T-helper 1 cell treated with Interleukin-12 subunit alpha and Interleukin-12 subunit beta and Interleukin-4 antibody, amounts not matched to agents 30 ng/mL and 1 ng/mL, for 36 hours (primary cell): ENCODE measurements around the gene KRT71. TPM values are rescaled to one million over a fixed set of nuclear protein-coding genes. Genes with fewer than 3 reads are reported as not detected.

Source experiments
- intact Hi-C: fragments of 100-400 bp; cut with micrococcal nuclease; formaldehyde crosslinking; loops from one replicate; pipeline ENCODE4 v1.15.1; 2024
- total RNA-seq: library from RNA; stranded (reverse); gene quantifications from 2 replicates; pipeline ENCODE4 v1.2.3, GENCODE V29; 2022

Gene KRT71
- total RNA-seq, 1 donor from 2014 or later = not detected

DNA sequence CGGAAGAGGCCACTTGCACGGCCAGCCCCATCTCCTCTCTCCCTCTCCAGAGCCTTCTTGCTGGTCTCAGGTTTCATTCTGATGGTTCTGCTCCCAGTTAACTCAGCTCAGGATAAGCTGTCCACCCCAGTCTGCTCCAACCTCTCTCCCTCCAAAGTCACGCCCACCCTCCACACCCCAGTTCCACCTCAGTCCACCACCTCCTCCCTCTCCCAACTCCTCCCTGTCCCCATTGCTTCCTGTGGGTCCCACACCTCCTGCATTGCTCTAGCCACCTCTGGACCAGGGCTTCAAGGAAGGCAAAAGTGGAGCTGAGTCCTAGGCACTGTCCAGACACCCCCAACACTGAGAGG lies 13.1 kb downstream of the KRT71 start:
- intact Hi-C loops = no loop called here

DNA sequence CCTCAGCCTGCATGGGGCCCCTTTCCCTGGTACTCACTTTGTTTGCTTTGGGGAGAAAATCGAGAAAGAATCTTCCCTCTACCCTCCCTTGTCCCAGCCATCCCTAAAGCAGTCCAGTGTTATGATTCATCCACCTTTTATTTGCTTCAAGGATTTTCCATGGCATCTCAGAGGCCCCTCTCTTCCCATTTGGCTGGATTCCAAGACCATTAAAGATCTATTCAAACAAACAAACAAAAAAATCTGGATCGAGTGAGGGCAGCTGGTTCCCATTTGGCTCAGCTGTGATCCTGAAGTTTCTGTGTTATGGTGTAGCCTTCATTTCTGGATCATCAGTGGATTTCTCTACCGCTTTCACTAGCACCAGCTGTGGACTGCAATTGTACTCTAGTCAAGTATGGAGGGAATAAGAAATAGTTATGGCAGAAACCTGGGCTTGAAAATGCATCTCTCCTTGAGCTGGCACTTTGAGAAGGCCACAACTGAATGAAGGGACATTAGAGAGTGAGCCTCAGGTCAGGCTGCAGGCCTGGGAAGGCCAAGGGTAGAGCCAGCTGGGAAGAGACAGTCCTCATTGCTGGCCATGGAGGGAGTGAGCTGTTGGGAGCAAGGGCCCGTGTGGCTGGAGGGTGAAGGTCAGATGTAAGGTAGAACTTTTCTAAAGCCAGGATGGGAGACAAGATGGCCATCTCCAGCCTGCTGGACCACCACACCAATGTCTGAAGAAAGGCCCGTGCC lies 13.7 kb downstream of the KRT71 start:
- intact Hi-C loops = no loop called here

DNA sequence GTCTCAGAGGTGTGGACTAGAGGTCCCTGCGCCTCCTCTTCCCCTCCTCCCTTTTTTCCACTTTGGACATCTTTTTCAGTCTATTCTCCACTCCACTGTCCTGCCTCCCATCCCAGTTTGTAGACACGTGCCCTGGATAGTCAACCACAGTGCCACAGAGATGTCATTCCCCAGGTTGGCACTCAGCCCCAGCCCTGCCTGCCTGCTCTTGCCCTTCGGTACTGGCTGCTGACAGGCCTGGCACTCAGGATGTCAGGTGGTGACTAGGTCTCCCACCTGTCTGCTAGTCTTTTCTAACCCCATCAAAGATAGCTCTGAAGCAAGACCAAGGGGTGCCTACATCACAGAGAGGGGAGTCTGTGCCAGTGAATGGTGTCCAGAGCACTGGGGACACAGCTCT lies 15.8 kb downstream of the KRT71 start:
- intact Hi-C loops = no loop called here

DNA sequence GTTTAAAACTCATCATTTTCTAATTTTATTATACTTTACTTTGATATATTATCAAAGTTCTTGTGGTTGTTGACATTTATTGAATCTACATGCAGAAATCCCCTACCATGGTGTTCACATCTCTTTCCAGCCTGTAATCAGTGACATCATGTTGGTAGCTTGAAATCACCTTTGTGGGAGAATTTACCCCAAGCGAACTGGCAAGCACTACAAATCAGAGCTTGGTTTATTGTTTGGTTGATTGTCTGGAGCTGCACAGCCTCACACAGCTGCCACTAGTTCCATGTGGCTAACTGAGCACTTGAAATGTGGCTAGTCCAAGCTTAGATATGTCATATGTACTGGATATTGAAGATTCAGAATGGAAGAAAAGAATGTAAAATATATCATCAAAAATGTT lies 17.4 kb downstream of the KRT71 start:
- intact Hi-C loops = no loop called here

DNA sequence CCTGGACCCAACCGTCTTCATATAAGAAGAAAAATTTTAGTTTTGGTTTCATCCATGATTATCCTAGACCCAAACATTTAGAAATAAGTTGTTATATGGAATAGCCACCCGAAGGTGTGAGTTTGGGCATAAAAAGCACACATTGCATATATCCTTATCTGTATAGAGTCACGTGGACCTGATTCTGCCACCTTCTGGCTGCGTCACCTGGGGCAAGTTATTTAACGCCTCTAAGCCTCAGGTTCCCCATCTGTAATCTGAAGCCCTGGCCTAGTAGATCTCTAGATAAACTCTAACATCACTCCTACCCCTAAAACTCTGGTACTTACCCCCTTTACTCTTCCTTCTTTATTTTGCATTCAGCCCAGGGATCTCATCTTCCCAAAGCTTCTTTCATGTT lies 18.5 kb downstream of the KRT71 start:
- intact Hi-C loops = no loop called here

DNA sequence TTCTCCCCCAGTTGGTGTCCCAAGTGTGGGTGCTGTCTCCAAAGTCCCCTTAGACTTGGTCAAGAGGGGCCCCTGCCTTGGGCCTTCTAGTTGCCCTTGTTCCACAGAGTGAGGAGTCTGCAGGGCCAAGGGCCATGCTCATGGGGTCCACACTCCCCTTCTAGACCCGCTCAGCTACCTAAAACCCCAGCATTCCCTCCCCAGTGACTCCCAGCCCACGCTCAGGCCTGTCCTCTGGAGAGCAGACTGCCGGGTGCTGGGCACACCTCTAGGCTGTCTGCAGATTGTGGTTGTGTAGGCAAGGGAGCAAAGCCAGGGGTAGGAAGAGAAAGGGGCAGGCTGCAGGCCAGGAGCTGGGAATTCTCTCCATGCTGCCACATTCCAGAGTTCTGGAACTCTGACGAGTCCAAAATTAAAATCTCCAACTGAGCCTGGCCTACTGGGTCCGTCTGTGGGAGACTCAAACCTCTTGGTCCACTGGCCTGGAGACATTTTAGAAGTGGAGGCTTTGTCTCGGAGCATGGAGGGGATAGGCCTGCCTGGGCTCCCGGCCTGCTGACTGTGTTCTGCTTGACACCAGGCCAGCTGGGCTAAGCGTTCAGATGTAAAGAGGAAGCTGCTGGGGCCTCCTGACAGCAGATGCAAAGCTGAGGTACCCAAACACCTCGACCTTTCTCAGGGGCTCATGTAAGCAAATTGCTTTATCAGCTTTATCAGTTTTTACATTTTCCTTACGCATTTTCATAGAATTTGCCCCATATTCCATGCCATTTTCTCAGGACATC lies 19.1 kb downstream of the KRT71 start:
- intact Hi-C loops = no loop called here

DNA sequence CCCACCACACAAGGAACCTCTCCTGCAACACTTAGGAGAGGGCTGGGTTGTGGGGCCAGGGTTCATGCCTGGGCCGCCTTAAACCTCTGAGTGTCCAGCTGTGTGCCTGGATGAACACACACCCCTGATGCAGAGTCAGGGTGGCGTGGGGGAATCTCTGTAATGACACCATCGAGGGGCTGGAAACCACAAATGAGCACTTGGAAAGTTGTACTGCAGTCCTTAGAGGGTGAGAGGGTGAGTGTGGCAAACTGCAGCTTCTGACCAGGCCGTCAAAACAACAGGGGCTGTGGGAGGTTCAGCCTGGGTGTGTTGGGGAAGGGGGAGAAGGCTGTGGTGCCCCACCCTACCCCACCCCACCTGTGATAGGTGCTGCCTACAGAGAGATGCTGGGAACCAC lies 20.3 kb downstream of the KRT71 start:
- intact Hi-C loops = no loop called here

DNA sequence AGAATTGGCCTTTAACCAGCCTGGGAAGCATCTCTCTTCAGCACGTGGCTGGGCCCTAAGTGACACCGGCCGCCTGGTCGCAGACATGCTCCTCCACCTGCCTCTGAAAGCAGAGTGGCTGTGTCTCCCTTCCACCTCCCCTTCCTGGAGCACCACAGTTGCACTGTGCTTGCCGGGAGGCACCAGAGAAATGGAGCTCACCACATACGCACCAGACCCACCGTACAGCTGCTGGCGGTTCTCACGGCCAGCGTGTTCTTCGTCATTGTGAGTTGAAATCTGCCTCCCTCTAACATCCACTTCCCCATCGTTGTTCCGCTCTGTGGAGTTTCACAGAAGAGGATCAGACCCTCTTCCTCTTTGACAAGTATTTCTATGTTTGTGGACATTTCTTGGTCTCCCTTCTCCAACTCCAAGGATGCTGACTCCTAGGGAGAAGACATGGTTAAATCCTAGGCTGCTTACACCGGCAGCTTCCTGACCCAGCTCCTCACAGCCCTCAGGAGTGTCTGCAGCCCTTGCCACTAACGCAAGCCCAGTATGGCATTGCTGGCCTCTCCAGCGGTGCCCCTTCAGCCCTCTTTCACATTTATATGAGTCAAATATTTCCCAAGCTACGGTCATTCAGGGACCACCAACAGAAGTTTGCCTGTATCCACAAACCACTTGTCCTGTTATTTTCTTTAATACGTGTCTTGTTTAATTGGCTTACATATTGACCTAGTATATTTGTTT lies 21.2 kb downstream of the KRT71 start:
- intact Hi-C loops = no loop called here

DNA sequence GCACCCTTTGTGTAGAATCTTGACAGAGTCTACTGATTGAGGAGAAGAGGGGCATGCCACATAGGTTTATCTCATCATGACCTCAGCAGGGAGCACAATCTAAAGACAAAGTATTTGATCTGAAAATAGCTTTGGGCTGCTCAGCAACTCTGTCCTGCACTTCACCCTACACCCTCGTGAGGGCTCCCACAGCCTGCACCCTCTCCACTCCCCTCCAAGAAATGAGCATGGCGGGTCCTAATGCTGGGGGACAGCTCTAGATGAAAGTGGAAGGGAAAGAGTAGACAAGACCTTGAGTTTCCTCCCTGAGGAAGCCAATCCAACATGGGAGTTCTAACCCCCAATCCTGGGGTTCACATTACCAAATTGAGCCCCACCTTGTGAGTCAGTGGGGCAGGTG lies 22.0 kb downstream of the KRT71 start:
- intact Hi-C loops = no loop called here

DNA sequence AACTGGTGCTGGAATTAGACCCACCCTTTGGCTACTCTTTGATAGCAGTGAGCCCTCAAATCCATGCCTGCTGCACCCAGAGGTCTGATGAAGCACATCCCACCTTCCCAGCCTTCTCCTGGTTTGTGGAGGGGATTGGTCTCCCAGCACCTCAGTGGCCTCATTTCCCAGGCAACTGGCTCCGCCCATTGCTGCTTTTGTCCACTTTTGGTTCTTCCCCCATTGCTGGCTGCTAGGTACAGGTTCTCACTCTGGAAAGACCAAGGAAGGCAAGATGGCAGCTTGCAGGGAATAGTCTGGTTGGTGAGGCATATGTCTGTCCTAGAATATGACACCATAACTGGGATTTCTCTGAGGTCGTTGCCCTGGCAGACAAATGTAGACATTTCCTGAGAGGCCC lies 22.6 kb downstream of the KRT71 start:
- intact Hi-C loops = no loop called here

DNA sequence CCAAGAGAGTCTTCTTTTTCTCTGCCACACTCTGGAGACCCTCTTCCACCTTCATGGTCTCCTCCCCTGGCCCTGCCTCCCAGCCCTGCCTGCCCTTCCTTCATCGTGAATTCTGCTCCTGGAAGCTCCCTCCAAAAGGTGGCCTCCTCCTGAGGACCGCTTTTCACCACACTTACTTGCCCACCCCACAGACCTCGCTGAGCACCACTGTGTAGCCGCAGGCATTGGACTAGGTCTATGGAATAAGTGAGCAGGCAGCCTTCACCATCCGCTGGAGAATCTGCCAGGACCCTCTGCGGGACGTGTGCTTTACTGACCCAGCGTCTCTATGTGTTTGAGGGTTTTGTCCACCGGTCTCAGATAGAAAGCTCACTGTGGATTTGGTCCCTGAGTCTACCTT lies 23.1 kb downstream of the KRT71 start:
- intact Hi-C loops = no loop called here

DNA sequence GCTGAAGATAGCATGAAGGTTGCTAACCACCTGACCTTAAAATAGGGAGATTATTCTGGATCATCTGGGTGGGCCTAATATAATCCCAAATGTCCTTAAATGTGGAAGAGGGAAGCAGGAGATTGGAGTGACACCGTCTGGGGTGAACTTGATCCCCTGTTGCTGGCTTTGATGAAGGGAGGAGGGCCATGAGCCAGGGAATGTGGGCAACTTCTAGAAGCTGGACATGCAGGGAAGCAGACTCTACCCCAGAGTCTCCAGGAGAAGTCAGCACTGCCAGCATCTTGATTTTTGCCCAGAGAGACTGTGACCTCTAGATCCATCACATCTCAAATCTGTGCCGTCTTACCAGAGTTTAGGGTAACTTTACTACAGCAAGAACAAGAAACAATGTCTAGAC lies 23.5 kb downstream of the KRT71 start:
- intact Hi-C loops = no loop called here

DNA sequence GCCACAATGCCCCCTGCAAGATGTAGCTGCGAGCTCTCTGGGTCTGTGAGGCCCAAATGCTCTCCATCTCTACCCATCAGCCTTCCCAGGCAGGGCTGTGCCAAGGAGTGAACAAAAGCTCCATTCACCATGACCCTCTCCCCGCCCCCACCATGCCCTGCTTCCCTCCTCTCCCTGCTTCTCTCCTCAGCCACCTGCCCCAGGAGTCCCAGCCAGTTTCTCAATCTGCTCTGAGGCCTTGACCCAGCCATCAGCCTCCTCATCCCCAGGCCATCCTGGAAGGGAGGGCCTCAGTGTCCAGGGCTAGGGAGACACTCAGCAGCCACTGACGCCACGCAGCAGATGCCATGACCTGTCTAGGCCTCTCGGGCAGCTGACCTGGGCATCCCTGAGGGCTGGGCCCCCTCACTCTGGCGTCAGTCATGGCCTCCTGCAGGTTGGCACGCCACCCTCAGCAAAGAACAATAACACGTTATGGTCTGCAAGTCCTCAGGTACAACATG lies 24.3 kb downstream of the KRT71 start:
- intact Hi-C loops = no loop called here

DNA sequence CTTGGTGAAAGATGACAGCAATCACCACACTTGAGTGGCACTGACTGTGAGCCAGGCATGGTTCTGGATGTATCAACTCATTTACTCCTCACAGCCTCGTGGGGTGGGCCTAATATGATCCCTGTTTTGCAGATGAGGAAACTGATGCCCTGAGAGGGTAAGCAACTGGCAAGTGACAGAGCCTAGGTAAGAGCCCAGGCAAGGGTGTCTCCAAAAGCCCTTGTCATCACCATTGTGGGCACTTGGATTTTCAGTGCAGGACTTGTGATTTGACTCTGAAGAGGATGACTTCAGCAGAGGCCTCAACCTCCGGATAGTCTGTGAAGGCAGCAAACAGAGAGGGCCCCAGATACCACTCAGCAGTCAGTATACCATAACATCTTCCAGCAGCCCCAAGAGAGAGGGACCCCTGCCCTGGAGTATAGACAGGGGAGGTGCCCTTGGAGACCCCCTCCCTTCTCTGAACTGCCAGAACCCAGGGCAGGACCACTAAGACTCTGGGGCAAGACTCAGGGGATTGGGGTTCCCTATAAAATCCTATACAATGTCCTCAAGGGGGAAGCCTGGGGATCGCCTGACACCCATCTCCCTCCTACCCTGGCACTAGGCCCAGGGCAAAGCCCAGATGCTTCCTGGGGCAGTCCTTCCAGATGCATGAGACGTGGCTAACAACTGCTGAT lies 25.7 kb downstream of the KRT71 start:
- intact Hi-C loops = no loop called here

DNA sequence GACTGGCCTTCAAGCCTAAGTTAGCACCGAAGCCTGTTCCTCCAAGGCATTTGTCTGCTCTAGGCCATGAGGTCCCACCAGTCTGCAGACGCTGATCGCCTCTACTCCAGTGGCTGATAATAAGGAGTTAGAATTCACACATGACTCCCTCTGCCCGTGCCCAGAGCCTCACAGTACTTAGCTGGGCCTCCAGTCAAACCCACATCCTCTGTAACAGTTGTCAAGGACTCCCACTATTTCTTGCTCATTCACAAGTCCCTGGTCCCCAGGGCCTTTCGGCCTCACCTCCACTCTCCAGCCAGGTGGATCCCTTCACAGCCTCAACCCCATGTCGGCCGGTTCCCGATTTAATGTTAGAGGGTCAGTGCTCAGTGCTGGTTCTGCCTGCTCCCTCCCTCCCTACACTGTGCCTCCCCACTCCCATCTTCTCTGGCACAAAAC lies 26.4 kb downstream of the KRT71 start:
- intact Hi-C loops = no loop called here

DNA sequence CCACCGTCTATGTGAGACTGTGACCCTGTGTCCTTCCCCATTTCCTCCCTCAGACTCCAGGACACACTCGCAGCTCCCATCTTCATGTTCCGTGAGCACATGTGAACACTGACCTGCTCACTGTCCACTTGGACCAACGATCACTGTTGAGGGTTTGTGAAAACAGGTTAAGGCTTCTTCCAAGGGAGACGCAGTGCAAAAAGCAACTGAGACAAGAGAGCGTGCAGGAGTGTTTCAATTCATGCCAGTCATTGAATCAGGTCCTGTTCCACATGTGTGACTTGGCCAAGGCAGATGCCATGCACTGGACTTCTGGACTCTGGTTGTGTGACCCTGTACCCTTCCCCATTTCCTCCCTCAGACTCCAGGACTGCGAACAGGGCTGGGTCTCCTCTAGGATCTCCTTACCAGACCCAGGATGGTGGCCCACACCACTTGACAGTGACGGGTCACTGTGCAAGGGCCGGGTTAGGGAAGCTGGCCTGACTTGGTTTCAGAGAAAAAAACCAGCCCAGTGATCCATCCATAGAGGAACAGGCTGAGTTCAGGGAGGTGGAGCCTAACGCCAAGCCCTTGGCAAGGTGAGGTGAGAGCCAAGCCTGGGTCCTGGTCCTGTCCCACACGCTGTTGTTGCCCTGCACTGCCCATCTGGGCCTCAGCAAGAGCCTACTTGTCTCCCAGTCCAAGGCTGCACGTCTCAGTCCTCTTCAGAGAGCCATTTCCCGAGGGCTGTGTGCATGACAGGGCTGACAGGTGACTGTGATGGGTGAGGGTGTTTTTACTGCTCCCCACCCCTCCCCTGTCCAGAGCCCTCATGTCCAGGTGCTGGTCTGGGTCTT lies 27.1 kb downstream of the KRT71 start:
- intact Hi-C loops = no loop called here

DNA sequence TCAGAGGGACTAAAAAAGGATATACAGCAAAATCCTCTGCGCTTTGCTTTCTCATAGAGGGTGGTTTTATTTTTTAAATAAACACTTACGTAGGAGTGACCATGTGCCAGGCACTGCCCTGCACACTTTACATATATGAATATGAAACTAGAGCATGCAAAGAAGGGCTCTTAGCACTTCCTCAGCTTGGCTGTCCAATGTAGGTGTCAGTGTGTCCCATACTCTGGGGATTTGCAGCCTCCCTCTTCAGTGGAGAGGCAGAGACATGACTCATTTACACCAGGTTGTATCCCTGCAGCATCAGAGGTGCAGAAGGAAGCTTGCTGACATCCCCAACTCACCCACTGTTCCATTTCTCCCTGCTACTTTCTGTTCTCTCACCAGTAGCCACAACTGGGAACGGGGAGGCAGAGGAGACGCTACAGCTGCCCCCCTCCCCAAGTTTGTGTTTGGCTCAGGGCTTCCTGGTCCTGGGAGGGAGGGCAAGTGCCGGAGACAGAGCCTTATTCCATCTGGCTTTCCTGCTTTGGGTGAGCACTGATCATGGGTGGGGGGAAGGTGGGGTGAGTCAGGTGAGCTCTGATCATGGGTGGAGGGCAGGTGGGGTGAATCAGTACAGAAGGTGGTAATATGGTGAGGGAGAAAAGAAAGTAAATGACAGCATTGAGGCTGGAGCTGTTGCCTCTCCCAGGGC lies 27.9 kb downstream of the KRT71 start:
- intact Hi-C loops = no loop called here

DNA sequence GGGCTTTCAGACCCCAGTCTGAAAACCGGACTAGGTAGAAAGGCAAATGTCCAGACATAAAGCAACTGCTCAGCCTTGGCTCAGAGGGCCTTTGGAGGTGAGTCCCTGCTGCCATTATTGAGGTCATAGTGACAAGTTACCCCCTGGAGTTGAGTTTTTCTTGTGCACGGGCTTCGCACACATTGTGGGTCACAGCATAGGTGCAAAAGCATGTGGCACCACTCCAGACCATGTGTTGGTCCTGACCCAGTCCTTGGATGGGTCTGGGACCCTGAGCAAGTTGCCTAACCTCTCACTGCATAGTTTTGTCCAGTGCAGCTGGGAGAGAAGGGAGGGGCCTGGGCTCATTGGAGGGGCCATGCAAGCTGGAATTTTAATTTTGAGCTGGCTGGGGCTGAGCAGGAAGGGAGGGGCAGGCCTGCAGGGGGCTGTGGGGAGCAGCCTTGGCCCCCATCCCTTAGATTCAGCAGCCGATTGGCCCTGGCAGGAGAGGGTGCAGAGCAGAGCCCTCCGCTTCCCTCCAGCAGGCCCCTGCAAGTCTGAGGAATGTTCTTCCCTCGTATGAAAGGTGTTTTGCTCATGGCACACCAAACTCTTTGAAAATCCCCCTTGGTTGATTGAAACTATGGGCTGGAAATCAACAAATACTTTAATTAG lies 28.6 kb downstream of the KRT71 start:
- intact Hi-C loops = no loop called here

DNA sequence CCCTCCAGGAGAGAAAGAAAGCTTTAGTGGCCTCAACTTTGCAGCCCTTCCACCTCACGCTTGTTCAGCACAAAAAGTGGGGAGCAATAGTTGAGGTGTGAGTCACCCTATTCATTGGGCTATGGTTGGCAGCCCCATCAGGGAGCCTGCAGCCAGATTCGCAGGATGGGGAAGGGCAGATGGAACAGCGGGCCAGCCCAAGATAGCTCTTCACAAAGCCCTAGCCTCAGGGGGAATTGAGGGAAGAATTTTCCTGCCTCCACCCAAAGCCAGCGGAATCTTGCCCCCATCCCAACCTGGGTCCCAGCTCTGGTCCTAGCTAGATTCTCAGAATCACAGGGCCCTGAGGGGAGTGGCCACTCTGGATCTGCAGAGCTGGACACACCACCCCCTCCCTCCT lies 29.1 kb downstream of the KRT71 start:
- intact Hi-C loops = no loop called here
